ENCODE measurements around the gene FBXL3. TPM values are rescaled to one million over a fixed set of nuclear protein-coding genes. Genes with fewer than 3 reads are reported as not detected.

The FBXL3 gene
- total and polyA plus RNA-seq, 2 donors (not counting 1 experiment from before 2014, with no cell fraction given), result 20.5 to 78.0 TPM

- Histone ChIP-seq H4K20me1 (ENCODE audit: control insufficient read depth, insufficient read depth, low read length, poor library complexity, severe bottlenecking) (no peaks in the 10 kb centered on the region), H3K27me3 (replicated peaks in 1 of 4; ENCODE audit: control extremely low read depth in 1 of 4, control insufficient read depth in 3 of 4, insufficient read depth in 4 of 4, low read length in 3 of 4) (no peaks in the 10 kb centered on the region), H3K27ac (ENCODE audit: low read length in 2 of 2) (peak overlapping the region; percentile 88 to 93), H3K4me2 (replicated peaks; ENCODE audit: low read depth, low read length, poor library complexity, severe bottlenecking) (peak overlapping the region; percentile 82), H3K9me3 (ENCODE audit: control extremely low read depth in 1 of 3, control insufficient read depth in 2 of 3, insufficient read depth in 1 of 3, low read length in 2 of 3) (no peaks in the 10 kb centered on the region), H3K36me3 (replicated peaks in 1 of 2; ENCODE audit: control extremely low read depth in 1 of 2, control insufficient read depth in 1 of 2, extremely low read depth in 1 of 2, insufficient read depth in 2 of 2, low read length in 1 of 2) (peaks cover 0 to 4% of the 10 kb centered on the region in 2 experiments), H2AFZ (ENCODE audit: insufficient read depth, low read depth, low read length, poor library complexity, severe bottlenecking) (peak overlapping the region; percentile 91), H3K79me2 (ENCODE audit: control insufficient read depth, insufficient read depth, low read length) (peaks cover 10% of the 10 kb centered on the region), H3K9ac (ENCODE audit: low read length) (peak overlapping the region; percentile 83), H3K4me1 (ENCODE audit: control insufficient read depth in 2 of 2, insufficient read depth in 2 of 2, low read length in 2 of 2) (peaks cover 15 to 17% of the 10 kb centered on the region in 2 donors), H3K4me3 (ENCODE audit: control extremely low read depth in 1 of 5, extremely low read depth in 1 of 5, insufficient read depth in 1 of 5, low read depth in 2 of 5, low read length in 4 of 5) (peak overlapping the region; percentile 78 to 90 (median 86))
- ATAC-seq (ENCODE audit: low read depth) (no peak), DNase-seq (no peak)
- TF ChIP-seq CTCF (IDR thresholded peaks at IDR 0.05) (no peak), EZH2 (IDR thresholded peaks at IDR 0.05; ENCODE audit: borderline replicate concordance, insufficient read depth, low read depth, low read length, poor library complexity, severe bottlenecking) (no peak)
- Mint-ChIP-seq H3K27ac (peak overlapping the region; percentile 99), H3K4me1 (peaks cover 28% of the 10 kb centered on the region), H3K9me3 (ENCODE audit: insufficient read depth) (no peaks in the 10 kb centered on the region), H3K4me3 (peak overlapping the region; percentile 99), H3K27me3 (no peaks in the 10 kb centered on the region)
- ChIA-PET POLR2A (interaction anchor here (1.0 to 4.0 kb wide), 5 partner anchors 9 to 107 kb away, joined by 3 to 27 read pairs (median 4); partner anchors contain the start of genes FBXL3 and KCTD12), CTCF (interaction anchor here (1.1 to 3.2 kb wide), 8 partner anchors 10 to 486 kb away, joined by 3 to 17 read pairs (median 6); no protein-coding TSS in a partner anchor)
- intact Hi-C loops (cut with micrococcal nuclease), result loop anchor here (1.0 to 5.0 kb wide), 5 partner anchors 34 to 1665 kb away; partner anchors contain the start of genes COMMD6 and OBI1
- WGBS (ENCODE audit: insufficient coverage), result 3% methylated on average over 20 of the region's 20 CpGs
These were observed 34.4 kb downstream of the FBXL3 start for GRCh38 chr13:76992548-76993001.

Measured in B cell (primary cell).